Measurements from ENCODE around the gene CPED1.

Gene CPED1

GRCh38 chr7:121160150-121161008, 171.9 kb downstream of the CPED1 start:
- no peaks in the 10 kb centered on the region for H3K9me3 ChIP-seq (ENCODE audit: control insufficient read depth, insufficient read depth, low read length)
- no peak overlapping the region for H3K27ac ChIP-seq (ENCODE audit: low read length)
- no peak for DNase-seq (ENCODE audit: low read depth, low spot score)
- H3K36me3 ChIP-seq (ENCODE audit: control insufficient read depth, insufficient read depth, low read length): no peaks in the 10 kb centered on the region
- no peak overlapping the region for H3K4me3 ChIP-seq (ENCODE audit: low read length)
- H3K4me1 ChIP-seq (ENCODE audit: control insufficient read depth, insufficient read depth, low read length): no peaks in the 10 kb centered on the region
- no CpG with 5 or more reads among the region's 4 CpGs for WGBS (ENCODE audit: insufficient coverage, insufficient read length)
- no peaks in the 10 kb centered on the region for H3K27me3 ChIP-seq (ENCODE audit: control insufficient read depth, insufficient read depth, low read length)

- Histone ChIP-seq H3K4me1 (ENCODE audit: control insufficient read depth, insufficient read depth, low read length) (no peaks in the 10 kb centered on the region), H3K36me3 (ENCODE audit: control insufficient read depth, insufficient read depth, low read length) (no peaks in the 10 kb centered on the region), H3K4me3 (ENCODE audit: low read length) (no peak overlapping the region), H3K27ac (ENCODE audit: low read length) (no peak overlapping the region), H3K27me3 (ENCODE audit: control insufficient read depth, insufficient read depth, low read length) (no peaks in the 10 kb centered on the region), H3K9me3 (ENCODE audit: control insufficient read depth, insufficient read depth, low read length) (no peaks in the 10 kb centered on the region)
- DNase-seq (ENCODE audit: low read depth, low spot score): no peak
Observed at GRCh38 chr7:121163699-121164098, 175.2 kb downstream of the CPED1 start.

- Histone ChIP-seq H3K36me3 (ENCODE audit: control insufficient read depth, insufficient read depth, low read length) (no peaks in the 10 kb centered on the region), H3K9me3 (ENCODE audit: control insufficient read depth, insufficient read depth, low read length) (no peaks in the 10 kb centered on the region), H3K4me1 (ENCODE audit: control insufficient read depth, insufficient read depth, low read length) (no peaks in the 10 kb centered on the region), H3K27me3 (ENCODE audit: control insufficient read depth, insufficient read depth, low read length) (no peaks in the 10 kb centered on the region), H3K27ac (ENCODE audit: low read length) (no peak overlapping the region), H3K4me3 (ENCODE audit: low read length) (no peak overlapping the region)
- WGBS (ENCODE audit: insufficient coverage, insufficient read length): no CpG with 5 or more reads among the region's 3 CpGs
- DNase-seq (ENCODE audit: low read depth, low spot score): no peak
Observed at GRCh38 chr7:121164247-121164646, 175.7 kb downstream of the CPED1 start.

GRCh38 chr7:121166916-121167315, 178.4 kb downstream of the CPED1 start:
- no peak overlapping the region for H3K27ac ChIP-seq (ENCODE audit: low read length)
- no peaks in the 10 kb centered on the region for H3K27me3 ChIP-seq (ENCODE audit: control insufficient read depth, insufficient read depth, low read length)
- H3K9me3 ChIP-seq (ENCODE audit: control insufficient read depth, insufficient read depth, low read length): no peaks in the 10 kb centered on the region
- DNase-seq (ENCODE audit: low read depth, low spot score): no peak
- no peaks in the 10 kb centered on the region for H3K36me3 ChIP-seq (ENCODE audit: control insufficient read depth, insufficient read depth, low read length)
- no peak overlapping the region for H3K4me3 ChIP-seq (ENCODE audit: low read length)
- no peaks in the 10 kb centered on the region for H3K4me1 ChIP-seq (ENCODE audit: control insufficient read depth, insufficient read depth, low read length)
- no CpG with 5 or more reads among the region's 3 CpGs for WGBS (ENCODE audit: insufficient coverage, insufficient read length)

GRCh38 chr7:121167971-121168370, 179.5 kb downstream of the CPED1 start:
- H3K4me3 ChIP-seq (ENCODE audit: low read length): no peak overlapping the region
- H3K27me3 ChIP-seq (ENCODE audit: control insufficient read depth, insufficient read depth, low read length): no peaks in the 10 kb centered on the region
- no peak overlapping the region for H3K27ac ChIP-seq (ENCODE audit: low read length)
- no peaks in the 10 kb centered on the region for H3K36me3 ChIP-seq (ENCODE audit: control insufficient read depth, insufficient read depth, low read length)
- no peak for DNase-seq (ENCODE audit: low read depth, low spot score)
- no peaks in the 10 kb centered on the region for H3K4me1 ChIP-seq (ENCODE audit: control insufficient read depth, insufficient read depth, low read length)
- no peaks in the 10 kb centered on the region for H3K9me3 ChIP-seq (ENCODE audit: control insufficient read depth, insufficient read depth, low read length)
- WGBS (ENCODE audit: insufficient coverage, insufficient read length): no CpG with 5 or more reads among the region's 9 CpGs

- no CpG with 5 or more reads among the region's 2 CpGs for WGBS (ENCODE audit: insufficient coverage, insufficient read length)
- no peaks in the 10 kb centered on the region for H3K36me3 ChIP-seq (ENCODE audit: control insufficient read depth, insufficient read depth, low read length)
- no peak for DNase-seq (ENCODE audit: low read depth, low spot score)
- no peaks in the 10 kb centered on the region for H3K27me3 ChIP-seq (ENCODE audit: control insufficient read depth, insufficient read depth, low read length)
- no peaks in the 10 kb centered on the region for H3K4me1 ChIP-seq (ENCODE audit: control insufficient read depth, insufficient read depth, low read length)
- H3K4me3 ChIP-seq (ENCODE audit: low read length): no peak overlapping the region
- H3K9me3 ChIP-seq (ENCODE audit: control insufficient read depth, insufficient read depth, low read length): no peaks in the 10 kb centered on the region
- H3K27ac ChIP-seq (ENCODE audit: low read length): no peak overlapping the region
Observed at GRCh38 chr7:121169469-121169868, 181.0 kb downstream of the CPED1 start.

GRCh38 chr7:121172484-121172883, 184.0 kb downstream of the CPED1 start:
- Histone ChIP-seq H3K36me3 (ENCODE audit: control insufficient read depth, insufficient read depth, low read length) (no peaks in the 10 kb centered on the region), H3K27ac (ENCODE audit: low read length) (no peak overlapping the region), H3K9me3 (ENCODE audit: control insufficient read depth, insufficient read depth, low read length) (no peaks in the 10 kb centered on the region), H3K4me1 (ENCODE audit: control insufficient read depth, insufficient read depth, low read length) (no peaks in the 10 kb centered on the region), H3K27me3 (ENCODE audit: control insufficient read depth, insufficient read depth, low read length) (no peaks in the 10 kb centered on the region), H3K4me3 (ENCODE audit: low read length) (no peak overlapping the region)
- no peak for DNase-seq (ENCODE audit: low read depth, low spot score)
- no CpG with 5 or more reads among the region's 1 CpG for WGBS (ENCODE audit: insufficient coverage, insufficient read length)

GRCh38 chr7:121175826-121176225, 187.3 kb downstream of the CPED1 start:
- Histone ChIP-seq H3K4me3 (ENCODE audit: low read length) (no peak overlapping the region), H3K27me3 (ENCODE audit: control insufficient read depth, insufficient read depth, low read length) (no peaks in the 10 kb centered on the region), H3K27ac (ENCODE audit: low read length) (no peak overlapping the region), H3K9me3 (ENCODE audit: control insufficient read depth, insufficient read depth, low read length) (no peaks in the 10 kb centered on the region), H3K4me1 (ENCODE audit: control insufficient read depth, insufficient read depth, low read length) (no peaks in the 10 kb centered on the region), H3K36me3 (ENCODE audit: control insufficient read depth, insufficient read depth, low read length) (no peaks in the 10 kb centered on the region)
- DNase-seq (ENCODE audit: low read depth, low spot score): no peak
- WGBS (ENCODE audit: insufficient coverage, insufficient read length): no CpG with 5 or more reads among the region's 5 CpGs

- H3K9me3 ChIP-seq (ENCODE audit: control insufficient read depth, insufficient read depth, low read length): no peaks in the 10 kb centered on the region
- H3K4me1 ChIP-seq (ENCODE audit: control insufficient read depth, insufficient read depth, low read length): no peaks in the 10 kb centered on the region
- no peak overlapping the region for H3K4me3 ChIP-seq (ENCODE audit: low read length)
- no peaks in the 10 kb centered on the region for H3K36me3 ChIP-seq (ENCODE audit: control insufficient read depth, insufficient read depth, low read length)
- no peak for DNase-seq (ENCODE audit: low read depth, low spot score)
- WGBS (ENCODE audit: insufficient coverage, insufficient read length): no CpG with 5 or more reads among the region's 3 CpGs
- no peaks in the 10 kb centered on the region for H3K27me3 ChIP-seq (ENCODE audit: control insufficient read depth, insufficient read depth, low read length)
- no peak overlapping the region for H3K27ac ChIP-seq (ENCODE audit: low read length)
Observed at GRCh38 chr7:121178452-121178851, 189.9 kb downstream of the CPED1 start.

GRCh38 chr7:121178869-121179497, 190.5 kb downstream of the CPED1 start:
- no peaks in the 10 kb centered on the region for H3K4me1 ChIP-seq (ENCODE audit: control insufficient read depth, insufficient read depth, low read length)
- no CpG with 5 or more reads among the region's 2 CpGs for WGBS (ENCODE audit: insufficient coverage, insufficient read length)
- no peaks in the 10 kb centered on the region for H3K27me3 ChIP-seq (ENCODE audit: control insufficient read depth, insufficient read depth, low read length)
- H3K36me3 ChIP-seq (ENCODE audit: control insufficient read depth, insufficient read depth, low read length): no peaks in the 10 kb centered on the region
- no peak for DNase-seq (ENCODE audit: low read depth, low spot score)
- H3K4me3 ChIP-seq (ENCODE audit: low read length): no peak overlapping the region
- no peaks in the 10 kb centered on the region for H3K9me3 ChIP-seq (ENCODE audit: control insufficient read depth, insufficient read depth, low read length)
- H3K27ac ChIP-seq (ENCODE audit: low read length): no peak overlapping the region

Measured in iPS DF 6.9 (cell line).